HG03108 (cell line): Measurements from ENCODE around the gene SERPINI2.
"Not testable (repeated sequence)": the region's sequence is repeated elsewhere in the genome, so short reads cannot be mapped to it uniquely, and the experiment has no call there.

Experiments used
- ATAC-seq: cut with Tn5 transposase; IDR thresholded peaks from one replicate; pipeline ENCODE4 v1.9.1; 2021; ENCODE audit warnings: moderate library complexity; ENCODE audit not compliant: unreplicated experiment

SERPINI2 gene

DNA sequence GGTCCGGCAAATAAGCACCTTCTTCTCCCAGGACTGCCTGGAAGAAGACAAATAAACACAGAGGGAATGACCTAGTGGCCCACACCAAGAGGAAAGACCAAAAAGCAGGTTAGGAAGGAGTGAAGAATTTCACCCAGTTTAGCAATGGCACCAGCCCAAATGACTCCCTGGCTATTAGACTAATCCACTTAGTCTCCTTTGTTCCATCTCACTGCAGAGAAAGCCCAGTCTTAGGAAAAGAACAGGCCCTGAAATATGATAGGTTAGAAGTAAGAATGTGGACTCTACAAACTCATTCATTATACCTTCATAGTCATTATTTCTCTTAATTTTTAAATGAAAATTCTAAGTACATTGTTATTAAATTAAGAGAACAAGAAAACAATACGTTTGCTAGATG is 23.2 kb downstream of the SERPINI2 start:
- no peak for ATAC-seq

DNA sequence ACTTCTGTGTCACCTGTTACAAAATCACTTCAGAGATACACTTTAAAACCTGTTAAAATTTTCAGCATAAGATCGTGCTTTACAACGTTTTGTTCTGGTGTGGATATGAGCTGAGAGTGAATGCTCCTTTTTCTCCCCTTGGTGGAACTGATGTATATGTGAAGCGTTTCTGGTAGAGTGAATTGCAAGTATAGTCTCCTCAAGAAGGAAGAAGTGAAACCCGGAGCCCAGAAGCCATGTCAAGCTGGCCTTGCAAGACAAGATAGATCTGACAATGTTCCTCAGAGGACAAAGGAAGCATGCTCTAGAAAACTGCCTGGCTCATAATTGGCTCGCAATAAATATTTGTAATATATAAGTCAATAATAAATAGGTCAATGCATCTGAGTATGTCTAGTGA is 23.6 kb downstream of the SERPINI2 start:
- no peak for ATAC-seq

DNA sequence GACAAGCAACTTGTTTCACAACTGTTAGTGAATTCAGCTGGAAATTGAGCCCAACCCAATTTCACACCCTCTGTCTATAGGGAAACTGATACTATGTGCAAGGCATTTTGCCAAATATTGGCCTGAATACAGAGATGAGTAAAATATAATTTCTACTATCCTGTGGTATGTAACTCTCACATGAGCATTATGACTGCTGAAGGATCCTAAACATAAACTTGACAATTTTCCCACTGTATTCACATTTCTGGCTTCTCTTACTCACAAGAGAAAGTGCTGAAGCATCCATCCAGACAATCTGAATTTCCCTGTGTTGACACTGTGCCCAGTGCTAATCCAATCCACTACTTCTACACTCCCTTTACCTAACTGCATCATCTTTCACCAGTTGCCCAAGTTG is 28.4 kb downstream of the SERPINI2 start:
- ATAC-seq: no peak

DNA sequence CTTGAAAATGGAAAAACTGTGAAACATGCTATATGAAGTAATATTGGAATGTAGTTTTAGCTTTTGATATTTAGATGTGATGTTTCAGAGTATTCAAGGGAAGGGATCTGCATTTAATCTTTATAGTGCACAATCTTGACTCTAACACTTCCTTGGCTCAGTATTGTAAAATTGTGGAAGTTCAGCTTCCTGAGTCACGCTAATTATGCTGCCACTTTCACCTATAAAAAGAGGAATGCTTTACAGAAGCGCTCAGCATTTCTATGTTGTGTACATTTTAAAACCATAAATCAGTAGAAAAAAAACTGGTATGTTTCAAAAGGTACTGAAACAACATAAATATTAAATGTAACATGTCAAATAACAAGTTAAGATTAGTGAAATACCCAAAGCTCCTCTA is 32.6 kb downstream of the SERPINI2 start:
- ATAC-seq: no peak

DNA sequence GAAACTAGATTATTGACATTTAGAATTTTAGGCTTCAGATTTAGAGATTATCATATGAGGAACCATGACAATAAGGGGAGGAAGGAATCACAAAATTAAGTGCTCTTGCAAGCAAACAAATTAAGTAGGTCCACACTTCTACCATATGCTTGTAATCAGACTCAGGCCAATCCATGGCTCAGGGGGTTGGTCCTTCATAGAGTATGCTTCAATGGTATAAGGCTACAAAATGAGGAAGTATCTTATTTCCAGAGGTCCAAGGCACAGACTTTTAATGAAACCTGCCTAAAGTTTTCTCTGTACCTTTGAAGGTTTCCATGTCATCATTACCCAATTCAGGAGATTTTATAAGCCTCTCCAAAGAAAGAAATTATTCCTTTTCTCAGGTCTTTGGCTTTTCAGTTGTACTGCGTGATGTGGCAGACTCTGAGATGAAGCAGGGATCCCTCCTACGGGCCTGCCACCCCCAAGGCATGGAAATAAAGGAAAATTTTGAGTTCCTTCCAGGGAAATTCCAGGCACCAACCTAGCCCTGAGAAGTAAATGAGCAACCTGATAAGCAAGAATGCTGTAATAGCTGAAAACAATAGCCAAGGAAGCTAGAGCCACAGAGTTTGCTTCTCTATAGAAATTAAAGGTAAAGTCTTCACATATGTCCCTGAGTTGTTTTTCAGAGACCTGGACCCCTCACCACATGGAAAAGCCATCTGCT is 36.3 kb downstream of the SERPINI2 start:
- ATAC-seq: no peak

DNA sequence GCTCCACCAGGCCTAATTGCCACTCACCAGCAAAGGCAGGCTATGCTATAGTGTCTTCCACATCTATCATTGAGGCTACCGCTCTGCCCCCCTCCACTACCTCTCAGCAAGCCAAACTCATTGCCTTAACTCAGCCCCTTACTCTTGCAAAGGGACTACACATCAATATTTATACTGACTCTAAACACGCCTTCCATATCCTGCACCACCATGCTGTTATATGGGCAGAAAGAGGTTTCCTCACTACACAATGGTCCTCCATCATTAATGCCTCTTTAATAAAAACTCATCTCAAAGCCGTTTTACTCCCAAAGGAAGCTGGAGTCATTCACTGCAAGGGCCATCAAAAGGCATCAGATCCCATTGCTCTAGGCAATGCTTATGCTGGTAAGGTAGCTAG is 46.9 kb downstream of the SERPINI2 start:
- ATAC-seq: not testable (repeated sequence)

DNA sequence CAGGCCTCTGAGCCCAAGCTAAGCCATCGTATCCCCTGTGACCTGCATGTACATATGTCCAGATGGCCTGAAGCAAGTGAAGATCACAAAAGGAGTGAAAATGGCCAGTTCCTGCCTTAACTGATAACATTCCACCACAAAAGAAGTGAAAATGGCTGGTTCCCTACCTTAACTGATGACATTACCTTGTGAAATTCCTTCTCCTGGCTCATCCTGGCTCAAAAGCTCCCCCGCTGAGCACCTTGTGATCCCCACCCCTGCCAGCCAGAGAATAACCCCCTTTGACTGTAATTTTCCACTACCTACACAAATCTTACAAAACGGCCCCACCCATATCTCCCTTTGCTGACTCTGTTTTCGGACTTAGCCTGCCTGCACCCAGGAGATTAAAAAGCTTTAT is 51.4 kb downstream of the SERPINI2 start:
- not testable (repeated sequence) for ATAC-seq

DNA sequence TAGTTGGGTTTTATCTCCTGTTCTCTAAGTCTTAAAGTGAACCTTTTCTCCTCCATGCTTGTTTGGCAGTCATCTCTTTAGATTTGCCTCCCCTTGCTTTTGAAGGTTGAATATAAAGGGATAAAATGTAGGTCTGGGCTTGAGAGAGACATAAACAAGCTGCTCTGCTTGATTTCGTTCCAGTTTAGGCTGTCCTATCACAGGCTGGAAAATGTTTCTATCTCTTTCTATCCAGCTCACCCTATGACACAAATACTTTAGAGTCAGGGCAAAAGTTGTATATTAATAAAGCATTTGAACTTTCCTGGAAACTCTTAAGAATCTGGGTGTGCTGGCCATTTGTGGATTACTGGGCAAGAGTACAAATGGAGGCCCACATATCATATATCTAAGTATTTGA is 64.2 kb downstream of the SERPINI2 start:
- ATAC-seq: no peak

DNA sequence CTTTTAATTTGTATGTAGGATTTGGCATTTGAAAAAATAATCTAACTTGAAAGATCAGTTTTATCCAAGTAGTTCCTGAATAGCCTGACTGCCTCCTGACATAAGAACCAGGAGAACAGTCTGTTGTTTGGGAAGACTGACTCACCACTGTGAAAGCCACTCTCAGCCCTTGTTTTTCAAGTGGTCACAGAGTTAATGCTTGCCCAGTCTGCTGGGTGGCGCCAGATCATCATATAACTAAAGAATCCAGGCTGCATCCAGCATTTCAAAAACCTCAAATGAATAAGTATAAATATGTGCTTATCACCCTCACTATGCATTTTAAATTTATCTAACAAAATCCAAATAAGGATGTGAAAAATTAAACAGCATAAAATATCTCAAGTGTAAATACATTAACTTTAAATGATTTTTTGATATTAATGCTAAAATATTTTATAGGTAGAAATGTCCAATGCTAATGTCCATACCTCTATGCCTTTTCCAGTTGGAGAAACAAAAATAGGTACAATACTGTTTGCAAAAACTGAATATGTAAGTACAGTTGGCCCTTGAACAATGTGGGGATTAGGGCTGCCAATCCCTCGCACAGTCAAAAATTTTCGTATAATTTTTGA is 66.9 kb downstream of the SERPINI2 start:
- ATAC-seq: no peak

DNA sequence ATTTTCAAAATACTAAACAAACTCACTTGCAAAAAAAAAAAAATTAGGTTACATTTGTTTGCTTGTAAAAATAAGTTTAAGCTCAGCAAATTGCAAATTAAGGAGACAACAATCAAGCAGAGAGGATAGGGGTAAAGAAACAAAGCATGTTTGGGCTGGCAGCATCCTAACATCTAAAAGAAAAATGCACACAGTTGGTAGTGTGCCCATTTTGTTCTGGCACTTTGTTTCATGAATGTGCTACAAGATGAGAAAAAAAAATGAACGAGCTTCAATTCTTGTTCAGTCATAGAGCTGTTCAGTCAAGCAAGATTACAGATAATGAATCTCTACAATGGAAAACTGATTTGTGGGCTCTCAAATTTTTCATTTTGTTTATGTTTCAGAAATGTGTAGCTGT is 76.0 kb downstream of the SERPINI2 start:
- ATAC-seq: no peak

DNA sequence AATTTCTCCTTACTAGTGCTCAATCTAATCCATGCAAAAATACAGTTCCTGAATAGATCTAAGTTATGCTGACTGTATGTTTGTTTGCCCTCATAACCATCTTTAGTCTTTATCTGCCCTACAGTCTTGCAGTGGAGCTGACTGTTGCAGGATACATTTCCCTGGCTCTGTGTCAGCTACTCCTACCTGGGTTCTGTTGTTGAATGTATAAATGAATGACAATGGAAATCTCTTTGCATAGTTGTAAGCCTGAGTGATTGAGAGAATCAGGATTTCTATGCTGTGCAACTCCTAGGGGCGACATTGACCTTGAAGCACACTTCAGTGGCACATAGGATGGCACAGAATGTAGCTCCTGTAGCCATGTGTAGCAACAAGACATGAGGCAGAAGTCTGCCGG is 77.8 kb downstream of the SERPINI2 start:
- no peak for ATAC-seq

DNA sequence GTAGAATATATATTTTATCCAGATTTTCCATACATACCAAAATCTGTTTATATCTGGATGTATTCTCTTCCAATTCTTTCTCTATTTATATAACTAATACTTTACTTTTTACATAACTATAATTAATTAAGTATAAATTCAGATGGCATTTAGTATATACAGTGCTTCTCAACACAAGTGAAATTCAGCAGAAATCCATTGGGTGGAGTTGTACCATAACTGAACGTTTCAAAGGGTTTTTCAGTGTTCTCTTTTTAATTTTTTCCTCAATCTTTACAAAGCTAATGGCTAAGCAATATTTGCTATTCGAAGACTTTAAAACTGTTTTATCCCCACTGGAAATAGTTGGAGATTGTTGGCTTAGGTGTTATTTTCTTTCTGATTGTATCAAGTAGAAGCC is 79.8 kb downstream of the SERPINI2 start:
- ATAC-seq: no peak
